A673 (cell line): Measurements from ENCODE around the gene GLCCI1. TPM values are rescaled to one million over a fixed set of nuclear protein-coding genes. Genes with fewer than 3 reads are reported as not detected.

Experiments
- BruUV-seq: library from RNA; stranded (reverse); fragments of 400-500 nt; replicated peaks from 2 replicates; lab custom pipeline; 2021; lab: Mats Ljungman, UMichigan
- CTCF ChIA-PET: fragments of 300-600 bp; sonication (Branson Sonifier 250); formaldehyde crosslinking; loops from one replicate; lab custom pipeline; 2022; ENCODE audit warnings: antibody characterized with exemption; lab: Charles Lee
- POLR2A ChIA-PET: fragments of 300-600 bp; sonication (Branson Sonifier 250); formaldehyde crosslinking; loops from one replicate; lab custom pipeline; 2022; ENCODE audit warnings: antibody characterized with exemption; ENCODE audit not compliant: low non-redundant PET; lab: Charles Lee
- DNase-seq: peaks from one replicate; pipeline ENCODE4 v3.0.0-alpha.2; 2015; ENCODE audit warnings: low spot score
- H3K27ac ChIP-seq: fragments of 200-600 bp; sonication (generic); 2 replicates; pipeline ENCODE4 v1.5.1; 2016; ENCODE audit warnings: mixed run types, low read depth, mild to moderate bottlenecking, mixed read lengths, antibody characterized with exemption, low read length; ENCODE audit not compliant: poor library complexity, severe bottlenecking
- H3K27me3 ChIP-seq: fragments of 200-600 bp; sonication (generic); replicated peaks from 2 replicates; pipeline ENCODE4 v1.6.1; 2017; ENCODE audit warnings: mixed run types, low read depth, mild to moderate bottlenecking, mixed read lengths, antibody characterized with exemption, low read length; ENCODE audit not compliant: insufficient read depth, poor library complexity
- H3K36me3 ChIP-seq: fragments of 200-600 bp; sonication (generic); 2 replicates; pipeline ENCODE4 v1.6.1; 2016; ENCODE audit warnings: mixed run types, mild to moderate bottlenecking, mixed read lengths, antibody characterized with exemption, low read length; ENCODE audit not compliant: insufficient read depth, poor library complexity, severe bottlenecking
- H3K4me1 ChIP-seq: fragments of 200-600 bp; sonication (generic); 2 replicates; pipeline ENCODE4 v1.6.1; 2017; ENCODE audit warnings: mixed run types, mild to moderate bottlenecking, mixed read lengths, antibody characterized with exemption, low read length; ENCODE audit not compliant: insufficient read depth, poor library complexity, severe bottlenecking
- H3K4me3 ChIP-seq: fragments of 200-600 bp; sonication (generic); 2 replicates; pipeline ENCODE4 v1.5.1; 2016; ENCODE audit warnings: low read depth, mixed run types, mild to moderate bottlenecking, mixed read lengths, low read length; ENCODE audit not compliant: poor library complexity, severe bottlenecking
- H3K9me3 ChIP-seq: fragments of 200-600 bp; sonication (generic); 2 replicates; pipeline ENCODE4 v1.6.1; 2016; ENCODE audit warnings: mixed run types, low read depth, mild to moderate bottlenecking, mixed read lengths, antibody characterized with exemption, low read length; ENCODE audit not compliant: poor library complexity, severe bottlenecking
- EZH2 ChIP-seq: fragments of 200-600 bp; sonication (generic); IDR thresholded peaks from 2 replicates; pipeline ENCODE4 v1.6.1; 2017; ENCODE audit warnings: borderline replicate concordance, low read depth, mild to moderate bottlenecking, mixed read lengths, antibody characterized with exemption, low read length; ENCODE audit not compliant: poor library complexity, severe bottlenecking
- intact Hi-C: fragments of 100-400 bp; cut with micrococcal nuclease; formaldehyde crosslinking; loops from one replicate; pipeline ENCODE4 v1.10.0; 2022; ENCODE audit not compliant: unreplicated experiment
- total RNA-seq: library from RNA; stranded (reverse); gene quantifications from 2 replicates; pipeline ENCODE4 v1.2.3, GENCODE V29; 2021
- TF ChIP-seq, protein P1 (sequence below): fragments of 300-800, 200-600 bp; sonication (generic); conservative IDR thresholded peaks from 2 replicates; pipeline ENCODE4 v1.5.1; 2017; ENCODE audit warnings: low read depth, mild to moderate bottlenecking, antibody characterized with exemption, low read length, moderate library complexity, mixed read lengths

The GLCCI1 gene
- total RNA-seq, 1 experiment from 2014 or later = 6.9 TPM

DNA sequence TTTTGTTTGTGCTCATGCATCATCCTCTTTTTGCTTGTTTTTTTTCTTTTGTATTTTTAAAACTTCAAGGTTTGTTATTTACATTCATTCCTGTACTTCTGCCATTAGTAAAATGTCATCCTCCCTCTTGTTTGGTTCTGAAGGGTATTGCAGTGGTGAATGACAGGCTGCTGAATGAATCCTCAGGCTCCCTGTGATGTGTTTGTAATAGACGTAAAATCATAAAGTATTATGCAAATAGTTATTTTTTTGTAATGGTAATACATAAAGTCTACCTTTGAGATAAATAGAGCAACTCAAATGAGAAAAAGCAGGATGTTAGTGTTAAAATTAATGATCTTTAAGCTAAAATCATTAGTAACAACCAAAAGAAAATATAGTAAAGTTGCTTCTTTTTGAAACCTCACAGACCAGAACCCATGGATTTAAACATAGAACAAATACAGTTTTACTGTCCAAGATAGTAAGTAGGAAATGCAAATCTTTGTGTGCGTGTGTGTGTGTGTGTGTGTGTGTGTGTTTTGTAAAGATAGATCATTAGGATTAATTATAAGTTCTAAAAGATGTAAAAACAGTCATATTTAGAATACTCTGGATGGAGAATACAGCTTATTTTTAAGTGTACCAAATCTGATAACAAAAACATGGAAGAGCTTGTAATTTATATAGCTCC is 4.5 kb downstream of the GLCCI1 start:
- intact Hi-C loops = no loop called here
- ChIA-PET CTCF (no interaction called here), POLR2A (no interaction called here)
- Histone ChIP-seq H3K9me3 (no peaks in the 10 kb centered on the region), H3K27me3 (no peaks in the 10 kb centered on the region), H3K27ac (no peak overlapping the region), H3K36me3 (no peaks in the 10 kb centered on the region), H3K4me3 (no peak overlapping the region), H3K4me1 (peaks cover 6% of the 10 kb centered on the region)
- BruUV-seq = no TSS peak
- no peak for TF ChIP-seq EZH2
- TF ChIP-seq, protein P1, sequence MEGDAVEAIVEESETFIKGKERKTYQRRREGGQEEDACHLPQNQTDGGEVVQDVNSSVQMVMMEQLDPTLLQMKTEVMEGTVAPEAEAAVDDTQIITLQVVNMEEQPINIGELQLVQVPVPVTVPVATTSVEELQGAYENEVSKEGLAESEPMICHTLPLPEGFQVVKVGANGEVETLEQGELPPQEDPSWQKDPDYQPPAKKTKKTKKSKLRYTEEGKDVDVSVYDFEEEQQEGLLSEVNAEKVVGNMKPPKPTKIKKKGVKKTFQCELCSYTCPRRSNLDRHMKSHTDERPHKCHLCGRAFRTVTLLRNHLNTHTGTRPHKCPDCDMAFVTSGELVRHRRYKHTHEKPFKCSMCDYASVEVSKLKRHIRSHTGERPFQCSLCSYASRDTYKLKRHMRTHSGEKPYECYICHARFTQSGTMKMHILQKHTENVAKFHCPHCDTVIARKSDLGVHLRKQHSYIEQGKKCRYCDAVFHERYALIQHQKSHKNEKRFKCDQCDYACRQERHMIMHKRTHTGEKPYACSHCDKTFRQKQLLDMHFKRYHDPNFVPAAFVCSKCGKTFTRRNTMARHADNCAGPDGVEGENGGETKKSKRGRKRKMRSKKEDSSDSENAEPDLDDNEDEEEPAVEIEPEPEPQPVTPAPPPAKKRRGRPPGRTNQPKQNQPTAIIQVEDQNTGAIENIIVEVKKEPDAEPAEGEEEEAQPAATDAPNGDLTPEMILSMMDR = no peak
- no peak for DNase-seq

DNA sequence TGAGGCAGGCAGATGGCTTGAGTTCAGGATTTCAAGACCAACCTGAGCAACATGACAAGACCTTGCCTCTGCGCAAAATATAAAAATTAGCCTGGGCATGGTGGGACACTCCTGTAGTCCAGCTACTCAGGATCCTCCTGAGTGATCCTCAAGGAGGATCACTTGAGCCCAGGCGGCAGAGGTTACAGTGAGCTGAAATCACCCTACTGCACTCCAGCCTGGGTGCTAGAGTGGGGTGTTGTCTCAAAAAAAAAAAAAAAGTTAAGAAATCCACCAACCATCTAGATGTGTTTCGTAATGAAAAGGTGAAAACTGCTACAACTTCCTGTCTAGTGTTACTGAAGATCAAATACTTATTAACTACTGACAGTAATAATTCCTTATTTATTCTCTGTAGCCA is 8.1 kb downstream of the GLCCI1 start:
- ChIA-PET CTCF (no interaction called here), POLR2A (no interaction called here)
- Histone ChIP-seq H3K36me3 (no peaks in the 10 kb centered on the region), H3K27ac (no peak overlapping the region), H3K4me3 (no peak overlapping the region), H3K4me1 (no peaks in the 10 kb centered on the region), H3K27me3 (no peaks in the 10 kb centered on the region), H3K9me3 (no peaks in the 10 kb centered on the region)
- intact Hi-C loops = no loop called here
- DNase-seq = no peak
- BruUV-seq = no TSS peak
- TF ChIP-seq EZH2 = no peak
- TF ChIP-seq, protein P1 = no peak

DNA sequence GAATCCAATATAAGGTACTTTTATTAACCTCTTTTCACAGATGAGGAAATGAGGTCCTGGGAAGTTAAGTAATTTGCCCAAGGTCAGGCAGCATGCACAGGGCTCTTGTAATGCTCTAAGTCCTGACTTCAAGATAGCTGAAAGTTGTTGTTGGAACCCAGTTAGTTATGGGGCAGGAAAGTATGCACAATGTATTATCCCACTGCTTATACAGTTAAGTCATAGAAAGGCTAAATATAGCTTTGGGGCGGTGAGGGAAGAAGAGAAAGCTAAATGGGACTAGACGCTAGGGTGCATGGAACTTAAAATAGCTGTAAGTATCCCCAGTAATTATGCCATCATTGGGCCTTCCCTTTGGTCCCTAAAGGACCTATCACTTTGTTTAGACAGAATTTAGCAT is 9.2 kb downstream of the GLCCI1 start:
- BruUV-seq = no TSS peak
- Histone ChIP-seq H3K9me3 (no peaks in the 10 kb centered on the region), H3K27ac (no peak overlapping the region), H3K36me3 (no peaks in the 10 kb centered on the region), H3K27me3 (no peaks in the 10 kb centered on the region), H3K4me1 (no peaks in the 10 kb centered on the region), H3K4me3 (no peak overlapping the region)
- ChIA-PET CTCF (no interaction called here), POLR2A (no interaction called here)
- TF ChIP-seq EZH2 = no peak
- TF ChIP-seq, protein P1 = no peak
- intact Hi-C loops = no loop called here
- no peak for DNase-seq
